Neural cell (in vitro differentiated cells): Measurements from ENCODE around the gene DDN. TPM values are rescaled to one million over a fixed set of nuclear protein-coding genes. Genes with fewer than 3 reads are reported as not detected.

Experiments used
- H2AFZ ChIP-seq: fragments of 200-600, 300-800 bp; sonication (generic), shearing (Covaris generic); 2 replicates; pipeline ENCODE4 v1.6.0; 2014; ENCODE audit warnings: low read depth, mild to moderate bottlenecking, antibody characterized with exemption, low read length, moderate library complexity
- H3F3A ChIP-seq: fragments of 200-600 bp; shearing (Covaris generic); 2 replicates; pipeline ENCODE4 v1.6.1; 2016; ENCODE audit warnings: mild to moderate bottlenecking, moderate library complexity, mixed read lengths, antibody characterized with exemption, low read length; ENCODE audit not compliant: insufficient read depth, poor library complexity, severe bottlenecking
- H3K27ac ChIP-seq: fragments of 200-600, 300-800 bp; sonication (generic), shearing (Covaris generic); 2 replicates; pipeline ENCODE4 v1.5.1; 2014; ENCODE audit warnings: mild to moderate bottlenecking, low read length, moderate library complexity
- H3K27me3 ChIP-seq: fragments of 300-800, 200-600 bp; sonication (generic), shearing (Covaris generic); 2 replicates; pipeline ENCODE4 v1.6.0; 2014; ENCODE audit warnings: mild to moderate bottlenecking, low read depth, low read length, moderate library complexity; ENCODE audit not compliant: insufficient read depth
- H3K36me3 ChIP-seq: fragments of 300-800, 200-600 bp; sonication (generic), shearing (Covaris generic); 2 replicates; pipeline ENCODE4 v1.5.1; 2014; ENCODE audit warnings: mild to moderate bottlenecking, antibody characterized with exemption, low read length, moderate library complexity; ENCODE audit not compliant: insufficient read depth
- H3K4me2 ChIP-seq: fragments of 300-800, 200-600 bp; sonication (generic), shearing (Covaris generic); 2 replicates; pipeline ENCODE4 v1.6.0; 2014; ENCODE audit warnings: mild to moderate bottlenecking, low read length
- H3K4me3 ChIP-seq: fragments of 300-800, 200-600 bp; sonication (generic), shearing (Covaris generic); 2 replicates; pipeline ENCODE4 v1.5.1; 2014; ENCODE audit warnings: mild to moderate bottlenecking, low read length, moderate library complexity
- H3K79me2 ChIP-seq: fragments of 200-600 bp; shearing (Covaris generic); replicated peaks from 2 replicates; pipeline ENCODE4 v1.6.0; 2014; ENCODE audit warnings: mild to moderate bottlenecking, low read length, moderate library complexity; ENCODE audit not compliant: insufficient read depth
- H3K9ac ChIP-seq: fragments of 300-800, 200-600 bp; sonication (generic), shearing (Covaris generic); 2 replicates; pipeline ENCODE4 v1.6.1; 2016; ENCODE audit warnings: mild to moderate bottlenecking, low read length, mixed read lengths
- H3K9me2 ChIP-seq: fragments of 200-600 bp; shearing (Covaris generic); 2 replicates; pipeline ENCODE4 v1.6.1; 2016; ENCODE audit warnings: mild to moderate bottlenecking, low read length, mixed read lengths; ENCODE audit not compliant: insufficient read depth
- H3K9me3 ChIP-seq: fragments of 200-600, 300-800 bp; sonication (generic), shearing (Covaris generic); 2 replicates; pipeline ENCODE4 v1.6.1; 2016; ENCODE audit warnings: mild to moderate bottlenecking, mixed run types, low read length, moderate library complexity, mixed read lengths
- H4K20me1 ChIP-seq: fragments of 200-600 bp; shearing (Covaris generic); 2 replicates; pipeline ENCODE4 v1.6.1; 2016; ENCODE audit warnings: mild to moderate bottlenecking, mixed run types; ENCODE audit not compliant: insufficient read depth
- EP300 ChIP-seq: fragments of 450-650 bp; conservative IDR thresholded peaks from 2 replicates; pipeline ENCODE4 v1.6.1; 2014; ENCODE audit warnings: antibody characterized with exemption, mild to moderate bottlenecking, moderate library complexity; ENCODE audit not compliant: poor library complexity, severe bottlenecking
- EZH2 ChIP-seq: fragments of 200-600, 300-800 bp; shearing (Covaris generic), sonication (generic); IDR thresholded peaks from 2 replicates; pipeline ENCODE4 v1.6.1; 2014; ENCODE audit warnings: antibody characterized with exemption, low read length, borderline replicate concordance, mild to moderate bottlenecking; ENCODE audit not compliant: insufficient read depth, poor library complexity, severe bottlenecking
- MXI1 ChIP-seq: fragments of 450-650 bp; conservative IDR thresholded peaks from 2 replicates; pipeline ENCODE4 v1.6.1; 2014; ENCODE audit warnings: antibody characterized with exemption, mild to moderate bottlenecking; ENCODE audit not compliant: poor library complexity, severe bottlenecking
- POLR2AphosphoS5 ChIP-seq: IDR thresholded peaks from 2 replicates; pipeline ENCODE4 v1.6.1; 2012
- RAD21 ChIP-seq: fragments of 450-650 bp; conservative IDR thresholded peaks from 2 replicates; pipeline ENCODE4 v1.6.1; 2014; ENCODE audit warnings: antibody characterized with exemption, mild to moderate bottlenecking, moderate library complexity
- SMC3 ChIP-seq: fragments of 450-650 bp; conservative IDR thresholded peaks from 2 replicates; pipeline ENCODE4 v1.6.1; 2014; ENCODE audit warnings: antibody characterized with exemption, mild to moderate bottlenecking, moderate library complexity; ENCODE audit not compliant: poor library complexity
- TAF1 ChIP-seq: IDR thresholded peaks from 2 replicates; pipeline ENCODE4 v1.6.1; 2012; ENCODE audit warnings: low read depth
- polyA plus RNA-seq: library from polyadenylated mRNA; depleted of rRNA; stranded (reverse); fragments of >200 nt; gene quantifications from 2 replicates; pipeline ENCODE4 v1.2.3, GENCODE V29; 2014
- TF ChIP-seq, protein P1 (sequence below): fragments of 450-650 bp; IDR thresholded peaks from 2 replicates; pipeline ENCODE4 v1.5.1; 2014; ENCODE audit warnings: antibody characterized with exemption, mild to moderate bottlenecking, moderate library complexity; ENCODE audit not compliant: poor library complexity, severe bottlenecking
- TF ChIP-seq, protein P2 (sequence below): IDR thresholded peaks from 2 replicates; pipeline ENCODE4 v1.6.1; 2012; ENCODE audit warnings: borderline replicate concordance

Gene DDN
- polyA plus RNA-seq, 1 donor from 2014 or later, result 0.51 TPM

DNA sequence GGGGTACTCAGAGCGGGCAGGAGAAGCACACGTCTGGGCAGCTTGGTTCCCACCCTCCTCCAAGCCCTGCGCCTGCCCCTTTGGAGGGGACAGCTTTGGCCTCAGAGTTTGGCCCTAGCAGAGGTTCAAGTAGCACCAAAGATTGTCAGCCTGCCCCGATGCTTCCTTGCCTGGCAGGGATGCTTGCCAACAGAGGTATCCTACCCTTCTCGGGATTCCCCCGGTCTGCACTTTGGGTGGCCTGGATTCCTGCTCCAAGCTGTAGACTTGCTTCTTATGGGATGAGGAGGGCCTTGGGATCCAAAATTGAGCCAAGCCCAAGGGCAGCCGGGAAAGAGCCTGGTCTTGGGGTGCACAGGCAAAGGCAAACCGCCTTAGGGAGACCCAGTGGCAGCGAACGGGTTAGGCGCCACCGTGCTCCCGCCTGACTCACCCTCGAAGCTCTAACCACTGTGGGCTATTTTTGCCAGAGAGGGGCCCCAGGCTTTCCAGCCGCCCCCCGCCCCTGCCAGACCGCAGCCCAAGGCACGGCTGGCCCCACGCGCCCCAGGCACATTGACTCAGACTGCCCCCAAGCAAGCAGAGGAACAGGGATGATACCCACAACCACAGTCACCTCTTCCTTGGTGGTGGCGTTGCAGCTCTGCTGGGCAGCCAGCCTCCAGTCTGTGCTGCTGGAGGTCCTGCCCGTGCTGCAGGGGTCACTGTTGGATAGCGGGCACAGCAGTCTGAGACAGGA, 26.8 kb downstream of the DDN start:
- peak overlapping the region; percentile 55 for H3K9ac ChIP-seq
- no peaks in the 10 kb centered on the region for H3K79me2 ChIP-seq
- no peaks in the 10 kb centered on the region for H3F3A ChIP-seq
- H3K9me3 ChIP-seq, result no peaks in the 10 kb centered on the region
- H3K4me2 ChIP-seq, result no peak overlapping the region
- H3K4me3 ChIP-seq, result peak overlapping the region; percentile 69
- no peaks in the 10 kb centered on the region for H3K36me3 ChIP-seq
- H3K9me2 ChIP-seq, result no peaks in the 10 kb centered on the region
- H3K27ac ChIP-seq, result no peak overlapping the region
- H4K20me1 ChIP-seq, result no peaks in the 10 kb centered on the region
- TF ChIP-seq POLR2AphosphoS5 (no peak), RAD21 (no peak), EZH2 (no peak), TAF1 (no peak), EP300 (no peak), SMC3 (no peak), MXI1 (no peak)
- TF ChIP-seq, protein P1, sequence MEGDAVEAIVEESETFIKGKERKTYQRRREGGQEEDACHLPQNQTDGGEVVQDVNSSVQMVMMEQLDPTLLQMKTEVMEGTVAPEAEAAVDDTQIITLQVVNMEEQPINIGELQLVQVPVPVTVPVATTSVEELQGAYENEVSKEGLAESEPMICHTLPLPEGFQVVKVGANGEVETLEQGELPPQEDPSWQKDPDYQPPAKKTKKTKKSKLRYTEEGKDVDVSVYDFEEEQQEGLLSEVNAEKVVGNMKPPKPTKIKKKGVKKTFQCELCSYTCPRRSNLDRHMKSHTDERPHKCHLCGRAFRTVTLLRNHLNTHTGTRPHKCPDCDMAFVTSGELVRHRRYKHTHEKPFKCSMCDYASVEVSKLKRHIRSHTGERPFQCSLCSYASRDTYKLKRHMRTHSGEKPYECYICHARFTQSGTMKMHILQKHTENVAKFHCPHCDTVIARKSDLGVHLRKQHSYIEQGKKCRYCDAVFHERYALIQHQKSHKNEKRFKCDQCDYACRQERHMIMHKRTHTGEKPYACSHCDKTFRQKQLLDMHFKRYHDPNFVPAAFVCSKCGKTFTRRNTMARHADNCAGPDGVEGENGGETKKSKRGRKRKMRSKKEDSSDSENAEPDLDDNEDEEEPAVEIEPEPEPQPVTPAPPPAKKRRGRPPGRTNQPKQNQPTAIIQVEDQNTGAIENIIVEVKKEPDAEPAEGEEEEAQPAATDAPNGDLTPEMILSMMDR, result no peak
- TF ChIP-seq, protein P2, sequence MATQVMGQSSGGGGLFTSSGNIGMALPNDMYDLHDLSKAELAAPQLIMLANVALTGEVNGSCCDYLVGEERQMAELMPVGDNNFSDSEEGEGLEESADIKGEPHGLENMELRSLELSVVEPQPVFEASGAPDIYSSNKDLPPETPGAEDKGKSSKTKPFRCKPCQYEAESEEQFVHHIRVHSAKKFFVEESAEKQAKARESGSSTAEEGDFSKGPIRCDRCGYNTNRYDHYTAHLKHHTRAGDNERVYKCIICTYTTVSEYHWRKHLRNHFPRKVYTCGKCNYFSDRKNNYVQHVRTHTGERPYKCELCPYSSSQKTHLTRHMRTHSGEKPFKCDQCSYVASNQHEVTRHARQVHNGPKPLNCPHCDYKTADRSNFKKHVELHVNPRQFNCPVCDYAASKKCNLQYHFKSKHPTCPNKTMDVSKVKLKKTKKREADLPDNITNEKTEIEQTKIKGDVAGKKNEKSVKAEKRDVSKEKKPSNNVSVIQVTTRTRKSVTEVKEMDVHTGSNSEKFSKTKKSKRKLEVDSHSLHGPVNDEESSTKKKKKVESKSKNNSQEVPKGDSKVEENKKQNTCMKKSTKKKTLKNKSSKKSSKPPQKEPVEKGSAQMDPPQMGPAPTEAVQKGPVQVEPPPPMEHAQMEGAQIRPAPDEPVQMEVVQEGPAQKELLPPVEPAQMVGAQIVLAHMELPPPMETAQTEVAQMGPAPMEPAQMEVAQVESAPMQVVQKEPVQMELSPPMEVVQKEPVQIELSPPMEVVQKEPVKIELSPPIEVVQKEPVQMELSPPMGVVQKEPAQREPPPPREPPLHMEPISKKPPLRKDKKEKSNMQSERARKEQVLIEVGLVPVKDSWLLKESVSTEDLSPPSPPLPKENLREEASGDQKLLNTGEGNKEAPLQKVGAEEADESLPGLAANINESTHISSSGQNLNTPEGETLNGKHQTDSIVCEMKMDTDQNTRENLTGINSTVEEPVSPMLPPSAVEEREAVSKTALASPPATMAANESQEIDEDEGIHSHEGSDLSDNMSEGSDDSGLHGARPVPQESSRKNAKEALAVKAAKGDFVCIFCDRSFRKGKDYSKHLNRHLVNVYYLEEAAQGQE, result no peak
- H3K27me3 ChIP-seq, result peaks cover 100% of the 10 kb centered on the region
- no peak overlapping the region for H2AFZ ChIP-seq

DNA sequence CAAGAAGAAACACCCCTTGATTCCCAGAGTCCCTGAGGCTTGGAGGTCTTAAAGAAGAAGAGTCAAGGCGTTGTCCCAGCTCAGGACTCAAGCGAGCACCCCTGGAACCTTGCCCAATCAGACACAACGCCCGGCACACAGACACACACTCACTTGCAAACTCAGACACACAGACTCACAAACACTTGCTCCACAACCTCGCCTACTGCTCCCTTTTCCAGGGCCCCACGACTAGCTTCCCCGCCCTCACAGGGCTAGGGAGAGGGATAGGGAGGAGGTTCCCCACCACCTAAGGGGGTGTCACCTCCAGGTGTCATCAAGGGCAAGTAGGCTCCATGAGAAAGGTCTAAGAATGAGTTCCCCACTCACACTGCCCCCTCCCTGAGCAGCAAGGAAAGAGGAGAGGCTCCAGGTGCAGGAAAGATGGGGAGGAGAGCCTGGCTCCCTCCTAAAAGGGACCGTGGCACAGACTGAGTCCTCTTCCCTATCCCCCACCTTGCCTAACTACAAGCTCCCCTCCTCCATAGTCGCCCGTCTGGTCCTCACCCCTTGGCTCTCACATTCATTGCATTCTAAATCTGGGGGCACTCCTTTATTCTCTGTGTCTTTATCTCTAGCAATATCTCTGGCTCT, 28.4 kb downstream of the DDN start:
- H3K9ac ChIP-seq, result peak overlapping the region; percentile 55
- H4K20me1 ChIP-seq, result no peaks in the 10 kb centered on the region
- peak overlapping the region; percentile 69 for H3K4me3 ChIP-seq
- TF ChIP-seq, protein P2, result no peak
- no peak overlapping the region for H3K27ac ChIP-seq
- peak overlapping the region; percentile 65 for H3K4me2 ChIP-seq
- no peaks in the 10 kb centered on the region for H3K9me2 ChIP-seq
- no peaks in the 10 kb centered on the region for H3K36me3 ChIP-seq
- peaks cover 97% of the 10 kb centered on the region for H3K27me3 ChIP-seq
- no peaks in the 10 kb centered on the region for H3K9me3 ChIP-seq
- no peaks in the 10 kb centered on the region for H3K79me2 ChIP-seq
- H2AFZ ChIP-seq, result no peak overlapping the region
- H3F3A ChIP-seq, result no peaks in the 10 kb centered on the region
